H1 (cell line): ENCODE measurements around the gene DUOXA2.

Source experiments
- BCL11A ChIP-seq, 2 experiments: IDR thresholded peaks; one replicate each; pipeline ENCODE4 v1.6.1; 2011; ENCODE audit warnings: low read depth in 2 of 2, low read length in 2 of 2, mild to moderate bottlenecking in 2 of 2
- CBX5 ChIP-seq: fragments of 300-800, 300-1000 bp; sonication (generic); IDR thresholded peaks from 2 replicates; pipeline ENCODE4 v1.7.1; 2016; ENCODE audit warnings: antibody characterized with exemption, low read length, low read depth
- CTCF ChIP-seq, 3 experiments: IDR thresholded peaks; 1 replicate in 2 of 3; 2 replicates in 1 of 3; pipeline versions ENCODE4 v1.5.1 to v1.6.1; 2011; ENCODE audit warnings: low read length in 3 of 3, mild to moderate bottlenecking in 3 of 3, inconsistent platforms in 2 of 3, low read depth in 1 of 3, moderate library complexity in 1 of 3; ENCODE audit not compliant: insufficient read depth in 1 of 3; ENCODE audit errors: control extremely low read depth in 1 of 3
- JUND ChIP-seq: IDR thresholded peaks from 2 replicates; pipeline ENCODE4 v1.6.1; 2011; ENCODE audit warnings: mild to moderate bottlenecking, improper control_type of control experiment, low read length
- PHF8 ChIP-seq: fragments of 200-600 bp; sonication (generic); conservative IDR thresholded peaks from 2 replicates; pipeline ENCODE4 v1.7.1; 2012; ENCODE audit warnings: low read depth, mild to moderate bottlenecking, inconsistent platforms, low read length, moderate library complexity

- TF ChIP-seq JUND (no peak), PHF8 (no peak), CBX5 (no peak), CTCF (IDR thresholded peaks at IDR 0.05; ENCODE audit: control extremely low read depth in 1 of 3, insufficient read depth in 1 of 3, low read depth in 1 of 3, low read length in 3 of 3) (no peak), BCL11A (IDR thresholded peaks at IDR 0.05; ENCODE audit: low read depth in 2 of 2, low read length in 2 of 2) (no peak)
Observed at GRCh38 chr15:45155739-45156138, 41.6 kb downstream of the DUOXA2 start.
